Natural killer cell treated with Interleukin-12 subunit alpha and Interleukin-12 subunit beta and Interleukin-15 and Interleukin-18, amount 100 ng/mL, for 72 hours (primary cell): ENCODE measurements around the gene PBX4. TPM values are rescaled to one million over a fixed set of nuclear protein-coding genes. Genes with fewer than 3 reads are reported as not detected.

ENCODE experiments used
- total RNA-seq, 2 donors: library from RNA; stranded (reverse); gene quantifications; one replicate each; pipeline ENCODE4 v1.2.3, GENCODE V29; 2022

PBX4 gene
- total RNA-seq, 2 donors from 2014 or later, result 26.3 to 80.1 TPM

Other genes starting within 250 kb of the PBX4 start
- gene GATAD2A, start 213.0 kb downstream of the PBX4 start, total RNA-seq, result 100 to 1,000 TPM; 171 to 224 TPM
- gene TSSK6, start 103.1 kb downstream of the PBX4 start, total RNA-seq, result 1 to 10 TPM; 1.9 to 2.6 TPM
- gene NDUFA13, start 102.5 kb downstream of the PBX4 start, total RNA-seq, result 100 to 1,000 TPM; 261 to 310 TPM
- 10 to 100 TPM in 1 of 2 donors, 1 to 10 TPM in 1; 10.0 to 14.9 TPM for gene YJEFN3, start 89.8 kb downstream of the PBX4 start, total RNA-seq
- gene CILP2, start 80.4 kb downstream of the PBX4 start, total RNA-seq, result under 1 TPM; 0.21 to 0.42 TPM
- 10 to 100 TPM; 33.7 to 35.0 TPM for gene LPAR2, start 9.5 kb upstream of the PBX4 start, total RNA-seq
- 100 to 1,000 TPM in 1 of 2 donors, 10 to 100 TPM in 1; 87.2 to 112 TPM for gene GMIP, start 25.0 kb upstream of the PBX4 start, total RNA-seq
- 100 to 1,000 TPM in 1 of 2 donors, 10 to 100 TPM in 1; 61.9 to 122 TPM for gene ATP13A1, start 45.0 kb upstream of the PBX4 start, total RNA-seq
- gene ZNF101, start 50.2 kb upstream of the PBX4 start, total RNA-seq, result 10 to 100 TPM; 45.3 to 53.1 TPM
- gene ZNF14, start 114.4 kb upstream of the PBX4 start, total RNA-seq, result 1 to 10 TPM; 5.4 to 6.7 TPM
- gene ZNF506, start 203.1 kb upstream of the PBX4 start, total RNA-seq, result 10 to 100 TPM; 21.1 to 37.9 TPM
- 10 to 100 TPM; 13.4 to 13.7 TPM for gene ZNF253, start 247.2 kb upstream of the PBX4 start, total RNA-seq